Airway epithelial cell (primary cell): ENCODE data around the gene MTNR1A. TPM values are rescaled to one million over a fixed set of nuclear protein-coding genes. Genes with fewer than 3 reads are reported as not detected.

ENCODE experiments used
- total RNA-seq: library from RNA; depleted of rRNA; stranded (reverse); fragments of >200 nt; gene quantifications from 2 replicates; pipeline ENCODE4 v1.2.3, GENCODE V29; 2015

The MTNR1A gene
- 0.21 TPM in 1 of 2 replicates, not detected in the other for total RNA-seq

GRCh38 chr4:186554914-186555827, at the start of gene MTNR1A:
Gene MTNR1A, minus strand, starts transcription at chr4:186555567. Its CDS starts 202 bp downstream, at chr4:186555365.

Other genes starting within 250 kb of the MTNR1A start
- 268 and 293 TPM in 2 replicates for gene FAT1, start 168.3 kb upstream of the MTNR1A start, total RNA-seq